ENCODE results near the gene EIF3A.
"Not testable (repeated sequence)": the region's sequence is repeated elsewhere in the genome, so short reads cannot be mapped to it uniquely, and the experiment has no call there.

- not testable (repeated sequence) for TF ChIP-seq CTCF, POLR2A, POLR2AphosphoS5 (IDR thresholded peaks at IDR 0.05)
Observed at GRCh38 chr10:119105899-119106298, 25.3 kb upstream of the EIF3A start.

All from stomach (tissue), 4 donors.